Effector memory CD8-positive, alpha-beta T cell (primary cell): ENCODE data around the gene CACNA1A.

ENCODE experiments used
- ATAC-seq: fragments of 150-1000 bp; cut with Tn5 transposase; replicated peaks from 2 replicates; pipeline ENCODE4 v1.10.0; 2021; ENCODE audit warnings: mild to moderate bottlenecking, moderate library complexity
- DNase-seq, 3 experiments: peaks; one replicate each; pipeline ENCODE4 v3.0.0; 2021
- H3K27ac Mint-ChIP-seq, 2 donors: one replicate each; pipeline ENCODE4 v1.8.0; 2022; ENCODE audit warnings: mild to moderate bottlenecking in 2 of 2, mixed read lengths in 2 of 2, moderate library complexity in 2 of 2
- H3K27me3 Mint-ChIP-seq, 2 donors: one replicate each; pipeline ENCODE4 v1.8.0; 2022; ENCODE audit warnings: mixed read lengths in 2 of 2
- H3K36me3 Mint-ChIP-seq: one replicate; pipeline ENCODE4 v1.8.0; 2022; ENCODE audit warnings: mild to moderate bottlenecking, moderate library complexity, mixed read lengths; ENCODE audit not compliant: insufficient read depth
- H3K4me1 Mint-ChIP-seq, 2 donors: one replicate each; pipeline ENCODE4 v1.8.0; 2022; ENCODE audit warnings: low read depth in 2 of 2, mixed read lengths in 2 of 2
- H3K4me3 Mint-ChIP-seq, 2 donors: one replicate each; pipeline ENCODE4 v1.8.0; 2022; ENCODE audit warnings: mild to moderate bottlenecking in 2 of 2, mixed read lengths in 2 of 2, moderate library complexity in 2 of 2
- H3K9me3 Mint-ChIP-seq, 2 donors: one replicate each; pipeline ENCODE4 v1.8.0; 2022; ENCODE audit warnings: mixed read lengths in 2 of 2

The CACNA1A gene

GRCh38 chr19:13328241-13328640 is 178.0 kb downstream of the CACNA1A start:
- H3K27me3 Mint-ChIP-seq, result peaks cover 34 to 47% of the 10 kb centered on the region in 2 donors
- H3K4me1 Mint-ChIP-seq, result no peaks in the 10 kb centered on the region
- DNase-seq (no peak), ATAC-seq (no peak)
- no peaks in the 10 kb centered on the region for H3K36me3 Mint-ChIP-seq
- no peak overlapping the region for H3K4me3 Mint-ChIP-seq
- no peak overlapping the region for H3K27ac Mint-ChIP-seq
- no peaks in the 10 kb centered on the region for H3K9me3 Mint-ChIP-seq

DNA sequence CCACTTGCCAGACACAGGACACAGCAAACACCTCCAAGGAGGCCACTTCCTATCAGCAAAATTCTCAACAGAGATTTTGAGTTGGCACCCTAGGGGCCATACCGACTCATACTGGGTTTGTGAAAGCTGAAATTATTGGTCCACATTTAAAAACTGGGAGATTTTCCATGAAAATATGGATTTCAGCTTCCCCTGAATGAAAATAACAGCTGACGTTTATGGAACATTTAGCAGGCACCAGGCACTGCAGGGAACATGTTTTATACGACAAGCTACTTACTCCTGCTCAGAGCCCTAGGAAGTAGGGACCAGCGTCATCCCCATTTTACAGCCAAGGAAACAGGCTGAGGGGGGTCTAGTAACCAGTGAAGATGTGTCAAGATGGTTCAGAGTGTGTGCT is 186.8 kb downstream of the CACNA1A start:
- ATAC-seq (no peak), DNase-seq (no peak)
- Mint-ChIP-seq H3K36me3 (no peaks in the 10 kb centered on the region), H3K4me1 (no peaks in the 10 kb centered on the region), H3K27ac (no peak overlapping the region), H3K27me3 (peaks cover 54 to 58% of the 10 kb centered on the region in 2 donors), H3K9me3 (peaks cover 0 to 2% of the 10 kb centered on the region in 2 donors), H3K4me3 (no peak overlapping the region)

- peaks cover 0 to 2% of the 10 kb centered on the region in 2 donors for H3K9me3 Mint-ChIP-seq
- H3K4me3 Mint-ChIP-seq, result no peak overlapping the region
Measured at GRCh38 chr19:13318190-13318589, 188.1 kb downstream of the CACNA1A start.

GRCh38 chr19:13315495-13315894 is 190.8 kb downstream of the CACNA1A start:
- no peaks in the 10 kb centered on the region for H3K4me1 Mint-ChIP-seq
- H3K27ac Mint-ChIP-seq, result no peak overlapping the region
- peaks cover 0 to 2% of the 10 kb centered on the region in 2 donors for H3K9me3 Mint-ChIP-seq
- ATAC-seq (no peak), DNase-seq (no peak)
- H3K27me3 Mint-ChIP-seq, result peaks cover 46 to 51% of the 10 kb centered on the region in 2 donors
- H3K36me3 Mint-ChIP-seq, result peaks cover 2% of the 10 kb centered on the region
- no peak overlapping the region for H3K4me3 Mint-ChIP-seq

More at GRCh38 chr19:13318190-13318589, 188.1 kb downstream of the CACNA1A start:
- H3K4me1 Mint-ChIP-seq, result no peaks in the 10 kb centered on the region
- peaks cover 46 to 50% of the 10 kb centered on the region in 2 donors for H3K27me3 Mint-ChIP-seq
- no peaks in the 10 kb centered on the region for H3K36me3 Mint-ChIP-seq
- DNase-seq (no peak), ATAC-seq (no peak)
- no peak overlapping the region for H3K27ac Mint-ChIP-seq

DNA sequence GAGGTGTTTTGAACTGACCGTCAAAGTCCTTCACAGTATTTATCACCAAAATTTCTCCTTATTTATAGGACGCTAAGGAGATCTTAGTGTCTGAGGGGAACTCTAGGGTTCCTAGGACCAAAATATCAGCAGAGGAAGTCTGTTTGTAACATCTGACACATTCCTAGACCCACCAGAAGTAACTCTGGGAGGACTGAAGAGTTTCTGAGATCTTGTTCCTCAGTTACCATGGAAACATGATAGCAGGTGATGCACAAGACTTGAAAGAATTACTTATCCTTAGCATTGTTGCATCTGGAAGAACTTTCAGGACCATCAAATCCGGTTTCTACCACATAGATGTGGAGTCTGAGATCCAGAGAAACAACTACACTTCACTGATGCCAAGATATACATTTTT is 191.5 kb downstream of the CACNA1A start:
- H3K4me3 Mint-ChIP-seq, result no peak overlapping the region
- peaks cover 2% of the 10 kb centered on the region for H3K36me3 Mint-ChIP-seq
- H3K4me1 Mint-ChIP-seq, result no peaks in the 10 kb centered on the region
- H3K9me3 Mint-ChIP-seq, result peaks cover 0 to 2% of the 10 kb centered on the region in 2 donors
- peaks cover 43 to 44% of the 10 kb centered on the region in 2 donors for H3K27me3 Mint-ChIP-seq
- H3K27ac Mint-ChIP-seq, result no peak overlapping the region
- ATAC-seq (no peak), DNase-seq (no peak)

GRCh38 chr19:13313875-13314274 is 192.4 kb downstream of the CACNA1A start:
- H3K27me3 Mint-ChIP-seq, result peaks cover 36 to 37% of the 10 kb centered on the region in 2 donors
- no peaks in the 10 kb centered on the region for H3K4me1 Mint-ChIP-seq
- ATAC-seq, result no peak
- no peak overlapping the region for H3K27ac Mint-ChIP-seq
- H3K9me3 Mint-ChIP-seq, result peaks cover 0 to 2% of the 10 kb centered on the region in 2 donors
- no peak overlapping the region for H3K4me3 Mint-ChIP-seq
- peaks cover 2% of the 10 kb centered on the region for H3K36me3 Mint-ChIP-seq
- DNase-seq, result no peak

DNA sequence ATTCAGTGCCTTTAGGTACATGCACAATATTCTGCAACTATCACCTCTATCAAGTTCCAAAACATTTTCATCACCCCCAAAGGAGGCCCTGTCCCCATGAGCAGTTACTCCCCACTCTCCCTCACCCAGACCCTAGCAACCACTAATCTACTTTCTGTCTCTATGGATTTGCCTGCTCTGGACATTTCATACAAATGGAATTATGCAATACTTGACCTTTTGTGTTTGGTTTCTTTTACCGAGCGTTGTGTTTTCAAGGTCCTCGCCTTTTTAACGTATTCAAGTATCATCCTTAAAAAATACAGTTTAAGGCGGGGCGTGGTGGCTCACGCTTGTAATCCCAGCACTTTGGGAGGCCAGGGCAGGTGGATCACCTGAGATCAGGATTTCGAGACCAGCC is 196.4 kb downstream of the CACNA1A start:
- ATAC-seq (no peak), DNase-seq (no peak)
- H3K36me3 Mint-ChIP-seq, result peaks cover 4% of the 10 kb centered on the region
- peaks cover 21 to 45% of the 10 kb centered on the region in 2 donors for H3K27me3 Mint-ChIP-seq
- H3K9me3 Mint-ChIP-seq, result no peaks in the 10 kb centered on the region
- no peaks in the 10 kb centered on the region for H3K4me1 Mint-ChIP-seq
- no peak overlapping the region for H3K27ac Mint-ChIP-seq
- no peak overlapping the region for H3K4me3 Mint-ChIP-seq

DNA sequence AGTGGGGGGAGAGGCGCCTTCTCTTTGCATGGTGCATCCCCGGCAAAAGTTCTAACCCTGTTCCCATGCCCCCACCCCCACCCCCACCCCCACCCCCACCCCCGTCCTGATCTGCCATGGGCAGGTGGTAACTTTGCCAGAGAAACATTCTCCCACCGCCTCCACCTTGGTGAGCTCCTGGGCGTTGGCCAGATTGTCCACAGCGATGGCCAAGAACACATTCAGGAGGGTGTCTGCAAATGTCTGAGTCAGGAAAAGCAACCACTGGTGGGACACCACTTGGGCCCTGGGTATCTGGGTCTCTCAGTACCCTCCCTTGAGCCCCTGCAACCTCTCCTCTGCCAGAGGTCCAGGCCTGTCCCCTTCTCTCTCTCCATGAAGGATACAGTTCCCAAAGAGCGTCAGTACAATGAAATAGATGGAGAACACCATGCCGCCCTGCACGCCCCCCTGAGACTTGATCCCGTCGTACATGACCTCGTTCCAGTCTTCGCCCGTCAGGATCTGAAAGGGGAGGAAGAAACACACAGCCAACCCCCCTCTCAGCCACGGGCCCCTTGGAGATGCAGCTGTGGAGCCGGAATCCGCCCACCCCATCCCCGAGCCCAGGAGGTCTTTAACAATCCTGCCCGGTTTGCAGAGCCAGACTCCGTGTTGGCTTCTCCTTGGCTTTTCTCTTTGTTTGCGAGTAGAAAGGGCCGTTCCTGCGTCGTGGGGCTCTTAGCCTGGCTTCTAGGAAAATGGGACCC is 202.7 kb downstream of the CACNA1A start:
- DNase-seq (no peak), ATAC-seq (no peak)
- Mint-ChIP-seq H3K9me3 (no peaks in the 10 kb centered on the region), H3K4me3 (no peak overlapping the region), H3K27ac (no peak overlapping the region), H3K4me1 (no peaks in the 10 kb centered on the region), H3K36me3 (peaks cover 3% of the 10 kb centered on the region), H3K27me3 (peaks cover 61 to 95% of the 10 kb centered on the region in 2 donors)

GRCh38 chr19:13302526-13303270 is 203.6 kb downstream of the CACNA1A start:
- no peak for ATAC-seq
- H3K27me3 Mint-ChIP-seq, result peaks cover 61 to 86% of the 10 kb centered on the region in 2 donors

GRCh38 chr19:13301627-13302334 is 204.5 kb downstream of the CACNA1A start:
- no peak overlapping the region for H3K4me3 Mint-ChIP-seq
- DNase-seq (no peak), ATAC-seq (no peak)
- H3K4me1 Mint-ChIP-seq, result no peaks in the 10 kb centered on the region
- peaks cover 59 to 84% of the 10 kb centered on the region in 2 donors for H3K27me3 Mint-ChIP-seq
- no peaks in the 10 kb centered on the region for H3K9me3 Mint-ChIP-seq
- H3K36me3 Mint-ChIP-seq, result peaks cover 3% of the 10 kb centered on the region
- no peak overlapping the region for H3K27ac Mint-ChIP-seq

More at GRCh38 chr19:13302526-13303270, 203.6 kb downstream of the CACNA1A start:
- Mint-ChIP-seq H3K4me3 (no peak overlapping the region), H3K36me3 (peaks cover 3% of the 10 kb centered on the region), H3K27ac (no peak overlapping the region), H3K4me1 (no peaks in the 10 kb centered on the region), H3K9me3 (no peaks in the 10 kb centered on the region)
- DNase-seq, result no peak

DNA sequence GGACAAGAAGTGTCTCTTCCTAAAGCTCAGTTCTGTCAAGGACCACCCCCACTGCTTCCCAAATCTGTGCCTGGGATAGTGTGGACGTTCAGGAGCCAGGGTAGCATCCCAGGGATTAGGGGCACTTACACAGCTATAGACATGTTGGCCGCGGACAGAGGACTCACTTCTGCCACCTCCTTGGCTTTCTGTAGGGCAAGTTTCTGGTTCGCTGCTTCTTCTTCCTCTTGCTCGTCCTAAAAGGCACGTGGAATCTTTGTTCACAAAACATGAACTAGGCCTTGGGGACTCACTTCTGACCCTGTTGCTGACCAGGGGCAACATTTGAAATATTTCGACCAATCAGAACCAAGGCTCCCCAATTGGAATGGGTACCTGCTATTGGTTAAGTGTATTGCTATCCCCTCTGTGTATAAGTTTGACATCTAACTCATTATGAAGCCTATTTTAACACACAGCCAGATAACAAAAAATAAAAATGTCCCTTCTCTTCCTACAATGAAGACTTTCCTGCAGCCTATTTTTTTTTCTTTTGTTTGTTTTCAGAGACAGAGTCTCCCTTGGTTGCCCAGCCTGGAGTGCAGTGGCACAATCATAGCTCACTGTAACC is 205.8 kb downstream of the CACNA1A start:
- H3K27ac Mint-ChIP-seq, result no peak overlapping the region
- H3K27me3 Mint-ChIP-seq, result peaks cover 53 to 77% of the 10 kb centered on the region in 2 donors
- DNase-seq (no peak), ATAC-seq (no peak)
- H3K36me3 Mint-ChIP-seq, result peaks cover 3% of the 10 kb centered on the region
- H3K9me3 Mint-ChIP-seq, result no peaks in the 10 kb centered on the region
- no peaks in the 10 kb centered on the region for H3K4me1 Mint-ChIP-seq
- H3K4me3 Mint-ChIP-seq, result no peak overlapping the region

DNA sequence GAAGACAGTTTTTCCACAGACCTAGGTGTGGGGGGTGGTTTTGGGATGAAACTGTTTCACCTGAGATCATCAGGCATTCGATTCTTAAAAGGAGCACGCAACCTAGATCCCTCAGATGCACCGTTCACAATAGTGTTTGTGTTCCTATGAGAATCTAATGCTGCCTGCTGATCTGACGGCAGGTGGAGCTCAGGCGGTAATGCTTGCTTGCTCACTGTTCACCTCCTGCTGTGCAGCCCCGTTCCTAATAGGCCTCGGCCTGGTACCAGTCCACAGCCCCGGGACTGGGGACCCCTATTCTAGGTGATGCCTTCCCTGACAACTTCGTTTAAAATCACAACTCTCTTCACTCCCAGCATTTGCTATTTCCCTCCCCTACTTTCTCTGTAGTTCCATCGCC is 206.4 kb downstream of the CACNA1A start:
- Mint-ChIP-seq H3K27me3 (peaks cover 55 to 77% of the 10 kb centered on the region in 2 donors), H3K27ac (no peak overlapping the region), H3K4me3 (no peak overlapping the region), H3K36me3 (peaks cover 2% of the 10 kb centered on the region), H3K4me1 (no peaks in the 10 kb centered on the region), H3K9me3 (no peaks in the 10 kb centered on the region)
- DNase-seq (no peak), ATAC-seq (no peak)
